ENCODE data around the gene FCAMR.

Gene FCAMR

DNA sequence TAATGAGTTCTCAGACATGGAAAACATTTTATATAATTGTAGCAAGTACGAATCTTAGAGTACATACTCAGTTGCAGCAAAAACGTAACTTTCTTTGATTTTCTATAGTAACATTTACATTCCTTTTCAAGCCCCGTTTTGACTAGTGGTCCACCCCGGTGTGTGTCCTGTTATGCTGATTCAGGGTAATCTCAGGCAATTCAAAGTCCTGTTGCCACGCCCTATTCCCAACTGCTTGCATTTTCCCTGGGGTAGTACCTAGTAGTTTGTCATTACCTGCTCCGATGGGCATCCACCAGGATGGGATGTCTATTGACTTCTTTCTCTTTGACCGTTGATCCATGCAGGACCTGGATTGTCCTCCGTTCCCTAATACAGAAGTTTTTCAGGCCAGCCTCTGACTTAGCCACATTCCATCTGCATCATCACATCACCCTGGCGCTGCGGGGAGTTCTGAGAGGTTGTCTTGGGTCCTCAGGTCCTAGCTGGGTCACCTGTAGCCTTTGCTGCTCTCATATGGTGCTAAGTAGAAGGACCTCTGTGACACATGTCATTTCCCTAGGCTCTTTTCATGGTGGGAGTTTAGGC lies 15.0 kb upstream of the FCAMR start:
- Histone ChIP-seq H3K27me3 (ENCODE audit: insufficient read depth, low read depth) (no peaks in the 10 kb centered on the region), H3K4me1 (ENCODE audit: low read depth, poor library complexity, severe bottlenecking) (no peaks in the 10 kb centered on the region), H2AFZ (ENCODE audit: low read depth) (no peak overlapping the region), H3K4me2 (no peak overlapping the region), H3K9ac (no peak overlapping the region), H3K4me3 (IDR thresholded peaks at IDR 0.05; ENCODE audit: insufficient read depth, low read depth, low read length) (no peak overlapping the region), H4K20me1 (ENCODE audit: insufficient read depth) (no peaks in the 10 kb centered on the region), H3K36me3 (ENCODE audit: insufficient read depth) (no peaks in the 10 kb centered on the region), H3K27ac (no peak overlapping the region), H3K79me2 (ENCODE audit: insufficient read depth, low read depth) (no peaks in the 10 kb centered on the region)
- TF ChIP-seq CTCF (conservative IDR thresholded peaks at IDR 0.05; ENCODE audit: low read depth, low read length), result no peak

DNA sequence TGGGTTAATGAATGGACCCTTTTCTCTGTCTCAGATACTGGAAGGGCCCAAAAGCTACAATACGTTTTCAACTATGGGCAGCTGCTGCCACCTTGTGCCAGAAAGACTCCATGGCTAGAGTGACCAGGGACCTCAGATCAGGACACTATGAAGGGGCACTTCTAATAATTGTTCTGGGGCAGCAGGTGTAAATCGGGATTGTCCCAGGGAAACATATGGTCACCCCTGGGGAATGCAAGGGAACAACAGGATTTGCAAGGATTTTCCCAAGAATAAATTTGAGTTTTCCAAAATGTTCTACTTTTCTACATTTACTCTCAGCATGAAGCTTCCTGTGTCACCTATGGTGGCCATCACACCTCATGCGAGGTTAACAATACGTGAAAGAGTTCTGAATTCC lies 12.0 kb upstream of the FCAMR start:
- no peak overlapping the region for H3K9ac ChIP-seq
- H3K79me2 ChIP-seq (ENCODE audit: insufficient read depth, low read depth), result no peaks in the 10 kb centered on the region
- H3K27ac ChIP-seq, result no peak overlapping the region
- H3K4me1 ChIP-seq (ENCODE audit: low read depth, poor library complexity, severe bottlenecking), result no peaks in the 10 kb centered on the region
- H3K4me3 ChIP-seq (IDR thresholded peaks at IDR 0.05; ENCODE audit: insufficient read depth, low read depth, low read length), result no peak overlapping the region
- H4K20me1 ChIP-seq (ENCODE audit: insufficient read depth), result no peaks in the 10 kb centered on the region
- peak; percentile 92 for TF ChIP-seq CTCF (conservative IDR thresholded peaks at IDR 0.05; ENCODE audit: low read depth, low read length)
- no peaks in the 10 kb centered on the region for H3K36me3 ChIP-seq (ENCODE audit: insufficient read depth)
- 0 out of 2 replicates have a peak, but pooled peaks cover 3% of the 10 kb centered on the region for H3K27me3 ChIP-seq (ENCODE audit: insufficient read depth, low read depth)
- no peak overlapping the region for H3K4me2 ChIP-seq
- H2AFZ ChIP-seq (ENCODE audit: low read depth), result no peak overlapping the region

DNA sequence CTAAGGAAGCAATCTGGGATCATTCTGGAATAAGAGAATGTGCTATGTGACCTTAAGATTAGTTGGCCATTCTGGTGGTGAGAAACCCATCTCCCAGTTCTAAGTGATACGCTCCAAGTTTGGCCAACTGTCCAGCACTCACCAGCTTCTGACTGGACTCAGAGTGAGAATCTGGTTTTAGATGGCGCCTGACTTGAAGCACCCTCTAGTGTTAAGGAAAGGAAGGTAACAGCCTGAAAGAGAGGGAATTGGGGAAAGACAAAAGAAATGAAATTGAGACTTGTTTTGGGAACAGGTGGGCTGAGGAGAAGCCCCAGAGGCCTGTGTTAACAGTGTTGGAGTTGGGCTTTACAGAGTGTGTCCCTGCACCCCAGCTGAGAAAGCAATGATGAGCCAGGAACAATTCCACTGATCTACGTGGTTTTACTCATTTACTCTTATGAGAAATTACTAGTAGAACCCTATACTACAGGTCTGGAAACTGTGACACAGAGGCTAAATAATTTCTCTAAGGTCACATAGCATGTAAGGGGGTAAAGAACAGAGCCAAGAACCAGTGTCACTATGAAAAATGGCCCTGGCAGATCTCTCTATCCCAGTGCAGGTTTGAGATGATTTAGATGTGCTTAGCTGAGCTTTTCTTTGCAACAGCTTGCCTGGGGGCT lies 9.3 kb upstream of the FCAMR start:
- H3K4me2 ChIP-seq, result no peak overlapping the region
- H3K4me3 ChIP-seq (IDR thresholded peaks at IDR 0.05; ENCODE audit: insufficient read depth, low read depth, low read length), result no peak overlapping the region
- no peaks in the 10 kb centered on the region for H3K36me3 ChIP-seq (ENCODE audit: insufficient read depth)
- peak; percentile 79 for TF ChIP-seq CTCF (conservative IDR thresholded peaks at IDR 0.05; ENCODE audit: low read depth, low read length)
- no peaks in the 10 kb centered on the region for H4K20me1 ChIP-seq (ENCODE audit: insufficient read depth)
- H3K27ac ChIP-seq, result no peak overlapping the region
- H3K27me3 ChIP-seq (ENCODE audit: insufficient read depth, low read depth), result 0 out of 2 replicates have a peak, but pooled peaks cover 3% of the 10 kb centered on the region
- no peak overlapping the region for H2AFZ ChIP-seq (ENCODE audit: low read depth)
- no peaks in the 10 kb centered on the region for H3K79me2 ChIP-seq (ENCODE audit: insufficient read depth, low read depth)
- no peaks in the 10 kb centered on the region for H3K4me1 ChIP-seq (ENCODE audit: low read depth, poor library complexity, severe bottlenecking)
- H3K9ac ChIP-seq, result no peak overlapping the region

DNA sequence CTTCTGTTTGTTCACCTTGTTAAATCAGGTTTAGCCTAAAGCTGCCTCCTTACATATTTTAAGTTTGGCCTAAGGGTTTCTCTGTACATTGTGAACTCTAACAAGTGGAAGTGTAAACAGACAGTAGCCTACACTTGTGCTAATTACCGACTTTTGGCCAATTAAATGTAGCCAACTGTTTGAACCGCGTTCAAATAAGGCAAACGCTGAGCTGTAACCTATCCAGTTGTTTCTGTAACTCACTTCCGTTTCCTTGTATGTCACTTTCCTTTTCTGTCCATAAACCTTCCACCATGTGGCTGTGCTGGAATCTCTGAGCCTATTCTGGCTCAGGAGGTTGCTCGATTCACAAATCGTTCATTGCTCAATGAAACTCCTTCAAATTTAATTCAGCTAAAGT lies 8.0 kb upstream of the FCAMR start:
- Histone ChIP-seq H3K4me3 (IDR thresholded peaks at IDR 0.05; ENCODE audit: insufficient read depth, low read depth, low read length) (no peak overlapping the region), H3K27ac (no peak overlapping the region), H3K27me3 (ENCODE audit: insufficient read depth, low read depth) (0 out of 2 replicates have a peak, but pooled peaks cover 3% of the 10 kb centered on the region), H4K20me1 (ENCODE audit: insufficient read depth) (no peaks in the 10 kb centered on the region), H3K9ac (no peak overlapping the region), H3K79me2 (ENCODE audit: insufficient read depth, low read depth) (no peaks in the 10 kb centered on the region), H3K4me2 (no peak overlapping the region), H3K4me1 (ENCODE audit: low read depth, poor library complexity, severe bottlenecking) (no peaks in the 10 kb centered on the region), H3K36me3 (ENCODE audit: insufficient read depth) (no peaks in the 10 kb centered on the region), H2AFZ (ENCODE audit: low read depth) (no peak overlapping the region)
- TF ChIP-seq CTCF (conservative IDR thresholded peaks at IDR 0.05; ENCODE audit: low read depth, low read length), result no peak
